GM12801 (cell line): Measurements from ENCODE around the gene TOE1.

Source experiments
- TF ChIP-seq, protein P1 (sequence below): IDR thresholded peaks from one replicate; pipeline ENCODE4 v1.5.1; 2011; ENCODE audit warnings: control low read depth; ENCODE audit not compliant: insufficient read length; ENCODE audit errors: extremely low read depth

Gene TOE1

GRCh38 chr1:45370575-45370974, 30.6 kb downstream of the TOE1 start:
- TF ChIP-seq, protein P1, sequence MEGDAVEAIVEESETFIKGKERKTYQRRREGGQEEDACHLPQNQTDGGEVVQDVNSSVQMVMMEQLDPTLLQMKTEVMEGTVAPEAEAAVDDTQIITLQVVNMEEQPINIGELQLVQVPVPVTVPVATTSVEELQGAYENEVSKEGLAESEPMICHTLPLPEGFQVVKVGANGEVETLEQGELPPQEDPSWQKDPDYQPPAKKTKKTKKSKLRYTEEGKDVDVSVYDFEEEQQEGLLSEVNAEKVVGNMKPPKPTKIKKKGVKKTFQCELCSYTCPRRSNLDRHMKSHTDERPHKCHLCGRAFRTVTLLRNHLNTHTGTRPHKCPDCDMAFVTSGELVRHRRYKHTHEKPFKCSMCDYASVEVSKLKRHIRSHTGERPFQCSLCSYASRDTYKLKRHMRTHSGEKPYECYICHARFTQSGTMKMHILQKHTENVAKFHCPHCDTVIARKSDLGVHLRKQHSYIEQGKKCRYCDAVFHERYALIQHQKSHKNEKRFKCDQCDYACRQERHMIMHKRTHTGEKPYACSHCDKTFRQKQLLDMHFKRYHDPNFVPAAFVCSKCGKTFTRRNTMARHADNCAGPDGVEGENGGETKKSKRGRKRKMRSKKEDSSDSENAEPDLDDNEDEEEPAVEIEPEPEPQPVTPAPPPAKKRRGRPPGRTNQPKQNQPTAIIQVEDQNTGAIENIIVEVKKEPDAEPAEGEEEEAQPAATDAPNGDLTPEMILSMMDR: no peak

GRCh38 chr1:45373573-45373972, 33.6 kb downstream of the TOE1 start:
- TF ChIP-seq, protein P1: no peak

- TF ChIP-seq, protein P1: no peak
Observed at GRCh38 chr1:45375104-45376090, 35.4 kb downstream of the TOE1 start.

- TF ChIP-seq, protein P1: no peak
Observed at GRCh38 chr1:45378184-45378583, 38.2 kb downstream of the TOE1 start.

GRCh38 chr1:45379524-45379923, 39.6 kb downstream of the TOE1 start:
- TF ChIP-seq, protein P1: no peak

DNA sequence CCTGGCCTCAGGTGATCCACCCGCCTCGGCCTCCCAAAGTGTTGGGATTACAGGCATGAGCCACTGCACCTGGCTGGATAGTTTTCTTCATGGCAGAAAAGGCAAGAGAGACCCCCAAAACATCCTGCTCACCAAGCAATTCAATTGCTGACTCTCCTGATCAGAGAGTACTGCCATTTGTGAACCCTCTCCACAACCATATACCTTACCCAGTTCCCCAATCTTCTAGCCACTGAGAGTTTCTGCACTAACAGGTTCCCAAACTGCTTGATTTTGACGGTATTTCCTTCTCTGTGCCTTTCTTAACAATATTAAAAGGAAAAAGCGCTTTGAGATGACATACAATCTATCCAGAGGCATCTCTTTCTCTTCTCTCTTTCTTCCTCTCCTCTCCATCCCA, 40.2 kb downstream of the TOE1 start:
- TF ChIP-seq, protein P1: no peak

- TF ChIP-seq, protein P1: no peak
Observed at GRCh38 chr1:45380730-45381129, 40.8 kb downstream of the TOE1 start.
